DMS153 treated with DMSO at 0.1 percent for 48 hours (cell line): Measurements from ENCODE around the gene VTI1A.
"Not testable (repeated sequence)": the region's sequence is repeated elsewhere in the genome, so short reads cannot be mapped to it uniquely, and the experiment has no call there.

ENCODE experiments used
- DNase-seq: peaks from one replicate; lab custom pipeline; 2025; ENCODE audit not compliant: unreplicated experiment; lab: John Stamatoyannopoulos, UW

VTI1A gene

DNA sequence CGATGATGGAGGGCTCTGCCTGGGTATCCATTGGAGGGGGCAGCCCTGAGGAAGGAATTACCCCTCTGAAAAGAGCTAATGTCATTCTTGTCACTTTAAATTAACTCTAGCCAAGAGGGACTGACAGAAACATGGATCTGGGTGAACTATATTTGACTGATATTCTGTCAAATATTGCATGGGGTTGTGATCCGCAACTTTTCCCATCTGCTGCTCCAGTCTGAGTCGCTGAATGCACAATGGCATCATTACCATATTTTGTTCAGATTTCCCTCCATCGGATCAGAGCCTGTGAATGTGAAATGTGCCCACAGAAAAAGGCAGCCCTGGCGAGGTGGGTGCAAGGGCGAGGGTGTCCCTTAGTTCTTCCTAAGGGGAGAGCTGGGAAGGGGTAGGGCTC is 402.5 kb downstream of the VTI1A start:
- DNase-seq, result no peak

DNA sequence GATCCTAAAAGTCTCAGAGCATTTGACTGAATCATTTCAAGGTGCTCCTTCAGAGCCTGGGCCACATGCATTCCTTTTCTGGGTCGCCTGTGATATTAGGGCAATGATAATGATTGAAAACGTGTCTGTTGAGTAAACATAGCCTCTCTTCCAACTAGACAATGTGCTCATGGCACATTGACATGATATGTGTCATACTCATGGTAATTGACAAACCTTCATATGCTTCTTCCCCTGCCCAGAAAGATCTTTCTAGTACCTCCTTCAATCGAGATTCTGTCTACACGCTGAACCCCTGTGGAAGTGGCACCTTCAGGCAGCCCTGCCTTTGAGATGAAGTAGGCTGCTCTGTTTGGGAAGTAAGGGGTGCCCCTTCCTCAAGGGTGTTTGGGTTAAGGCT is 404.2 kb downstream of the VTI1A start:
- DNase-seq, result no peak

- no peak for DNase-seq
Measured at GRCh38 chr10:112851588-112852211, 404.7 kb downstream of the VTI1A start.

- no peak for DNase-seq
Measured at GRCh38 chr10:112852306-112852705, 405.3 kb downstream of the VTI1A start.

DNA sequence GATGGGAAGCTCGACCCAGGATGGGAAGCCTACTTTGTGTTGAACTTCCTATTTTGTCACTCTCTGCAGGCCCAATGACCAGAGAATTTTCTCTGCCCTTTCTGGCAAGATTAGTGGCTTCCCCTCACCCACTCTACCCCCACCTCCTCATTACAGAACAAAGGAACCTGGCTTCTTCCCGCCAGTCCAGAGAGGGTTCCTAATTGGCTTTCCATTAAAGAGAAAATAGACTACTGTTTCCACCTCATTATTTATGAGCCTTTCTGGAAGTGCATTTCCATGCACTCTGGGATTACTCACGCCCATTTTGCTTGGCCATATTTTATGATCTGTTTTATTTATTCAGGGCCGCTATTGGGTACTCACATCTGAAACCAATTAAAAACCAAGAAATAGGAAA is 408.1 kb downstream of the VTI1A start:
- DNase-seq, result no peak

DNA sequence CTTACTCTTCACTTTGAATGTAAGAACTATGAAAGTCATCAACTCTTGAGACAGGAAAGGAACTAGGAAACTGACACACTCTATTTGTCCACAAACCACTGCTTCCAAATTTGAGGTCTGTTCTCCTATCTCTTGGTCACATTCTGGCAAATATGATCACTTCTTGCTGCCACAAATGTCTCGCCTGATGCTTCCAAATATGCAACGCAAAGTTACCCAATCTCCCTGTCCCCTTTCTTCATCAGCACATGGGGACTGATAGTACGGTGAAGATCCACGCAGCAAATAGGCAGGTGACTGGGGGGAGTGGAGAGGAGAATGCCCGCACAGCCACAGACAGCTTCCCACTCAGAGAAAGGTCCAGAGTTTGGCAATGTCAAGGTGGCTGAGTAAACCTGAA is 410.5 kb downstream of the VTI1A start:
- DNase-seq, result no peak

DNA sequence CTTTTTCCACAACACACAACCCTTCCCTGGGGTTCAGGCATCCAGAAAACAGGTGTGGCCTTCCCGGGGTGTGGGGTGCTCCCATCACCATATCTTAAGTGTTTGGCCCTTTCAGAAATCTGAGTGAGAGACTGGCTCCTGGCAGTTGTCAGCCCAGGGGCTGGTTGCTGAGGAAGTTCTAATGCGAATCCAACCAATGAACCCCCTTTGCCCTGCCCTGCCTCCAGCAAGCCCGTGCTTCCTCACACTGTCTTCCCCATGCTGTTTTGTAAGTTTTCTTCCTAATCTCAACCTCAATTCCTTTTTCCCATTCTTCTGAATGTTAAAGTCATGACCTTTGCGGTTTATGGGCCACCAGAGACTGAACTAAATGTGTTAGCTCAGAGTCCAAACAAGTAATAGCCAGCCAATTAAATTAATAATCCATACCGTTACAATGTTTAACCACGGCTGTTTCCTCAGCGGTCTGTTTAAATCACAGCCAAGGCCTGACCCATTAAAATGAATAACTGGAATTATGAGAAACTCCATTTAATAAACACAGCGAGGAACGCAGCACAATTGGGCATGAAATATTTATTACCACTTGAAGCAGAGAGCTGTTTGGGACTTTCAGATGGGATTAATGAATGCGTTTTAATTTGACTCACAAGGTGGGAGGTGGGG is 412.1 kb downstream of the VTI1A start:
- no peak for DNase-seq

DNA sequence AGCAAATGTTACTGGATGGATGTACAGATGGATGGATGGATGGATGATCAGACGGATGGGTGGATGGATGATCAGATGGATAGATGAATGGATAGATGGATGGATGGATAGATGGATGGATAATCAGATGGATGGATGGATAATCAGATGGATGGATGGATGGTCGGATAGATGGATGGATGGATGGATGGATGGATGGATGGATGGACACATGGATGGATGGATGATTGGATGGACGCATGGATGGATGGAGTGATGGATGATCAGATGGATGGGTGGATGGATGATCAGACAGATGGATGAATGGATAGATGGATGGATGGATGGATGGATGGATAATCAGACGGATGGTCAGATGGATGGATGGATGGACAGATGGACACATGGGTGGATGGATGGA is 412.8 kb downstream of the VTI1A start:
- DNase-seq, result no peak

DNA sequence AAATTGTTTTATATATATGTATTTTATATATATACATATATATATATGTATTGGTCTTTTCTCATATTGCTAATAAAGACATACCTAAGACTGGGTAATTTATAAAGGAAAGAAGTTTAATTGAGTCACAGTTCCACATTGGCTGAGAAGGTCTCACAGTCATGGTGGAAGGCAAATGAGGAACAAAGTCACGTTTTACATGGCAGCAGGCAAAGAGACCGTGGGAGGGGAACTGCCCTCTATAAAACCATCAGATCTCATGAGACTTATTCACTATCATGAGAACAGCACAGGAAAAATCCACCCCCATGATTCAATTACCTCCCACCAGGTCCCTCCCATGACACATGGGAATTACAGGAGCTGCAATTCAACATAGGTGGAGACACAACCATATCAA is 416.4 kb downstream of the VTI1A start:
- DNase-seq, result not testable (repeated sequence)
